Upper lobe of right lung (tissue), 1 donor: ENCODE measurements around the gene FOSL1. TPM values are rescaled to one million over a fixed set of nuclear protein-coding genes. Genes with fewer than 3 reads are reported as not detected.
A peak's percentile ranks its signal among the peaks of the same experiment; 100 is the strongest.

Experiments used
- ATAC-seq: fragments of 200-7000 bp; cut with Tn5 transposase; one replicate; pipeline ENCODE4 v1.9.1; 2020; ENCODE audit warnings: mild to moderate bottlenecking, moderate library complexity
- DNase-seq: peaks from one replicate; pipeline ENCODE4 v3.0.0-alpha.2; 2020
- H3K27ac ChIP-seq: fragments of 200-600 bp; one replicate; pipeline ENCODE4 v1.8.0; 2022
- H3K27me3 ChIP-seq: fragments of 200-600 bp; one replicate; pipeline ENCODE4 v1.8.0; 2022; ENCODE audit warnings: mild to moderate bottlenecking
- H3K36me3 ChIP-seq: fragments of 200-600 bp; one replicate; pipeline ENCODE4 v1.8.0; 2022
- H3K4me1 ChIP-seq: fragments of 200-600 bp; one replicate; pipeline ENCODE4 v1.8.0; 2022
- H3K4me3 ChIP-seq: fragments of 200-600 bp; one replicate; pipeline ENCODE4 v1.8.0; 2022; ENCODE audit warnings: mild to moderate bottlenecking
- H3K9me3 ChIP-seq: fragments of 200-600 bp; one replicate; pipeline ENCODE4 v1.8.0; 2022
- intact Hi-C: fragments of 100-400 bp; cut with DNase I; formaldehyde crosslinking; loops from one replicate; pipeline ENCODE4 v1.11.0; 2022
- total RNA-seq: library from RNA; stranded (reverse); fragmentation: NEBNext Ultra II Directional; extraction: Animal tissue kit (Norgen Biotek cat#: 25700); gene quantifications from one replicate; pipeline ENCODE4 v1.2.1, GENCODE V29; 2021
- TF ChIP-seq, protein P1 (sequence below): fragments of 200-600 bp; IDR thresholded peaks from one replicate; pipeline ENCODE4 v1.8.0; 2022; ENCODE audit warnings: antibody characterized with exemption
- donor health status: DM: no; HTN: yes; CAD: no; lungs with severe emphysema.

The FOSL1 gene
- total RNA-seq, 1 donor from 2014 or later = 3.9 TPM

DNA sequence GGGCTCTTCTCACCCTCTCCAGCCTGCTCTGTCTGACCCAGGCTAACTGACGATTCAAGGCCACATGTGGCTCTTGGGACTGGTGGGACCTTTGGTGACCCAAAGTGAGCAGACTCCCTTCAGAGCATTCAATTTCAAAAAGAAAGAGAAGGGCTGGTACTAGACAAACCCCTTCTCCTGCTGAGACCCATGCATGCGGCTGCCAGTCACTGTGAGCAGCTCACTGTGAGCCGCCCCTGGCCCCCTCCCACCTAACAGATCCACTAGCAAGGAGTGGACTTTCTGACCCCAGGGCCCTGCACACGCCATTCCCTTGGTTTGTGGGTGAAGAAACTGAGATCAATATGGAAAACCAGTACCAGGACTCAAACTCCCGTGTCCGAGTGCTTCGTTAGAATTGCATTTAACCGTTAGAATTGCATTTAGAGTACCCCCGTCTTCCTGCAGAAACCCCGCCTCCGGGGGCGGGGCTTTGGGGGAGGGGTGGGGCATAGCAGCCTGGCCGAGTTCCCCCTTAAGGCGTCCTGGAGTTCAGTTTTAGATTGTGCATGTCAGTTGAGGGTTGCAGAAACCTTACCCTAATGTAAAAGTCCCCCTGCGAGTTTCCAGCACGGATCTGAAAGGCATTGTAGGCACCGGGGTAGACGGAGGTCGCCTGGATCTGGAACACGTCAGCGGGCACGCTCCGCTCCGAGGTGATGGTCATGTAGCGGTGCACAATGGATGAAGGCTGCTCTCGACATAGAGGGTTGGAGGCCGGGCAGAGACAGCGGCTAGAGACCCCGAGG, 32.7 kb downstream of the FOSL1 start:
- ATAC-seq (no peak), DNase-seq (no peak)
- TF ChIP-seq, protein P1, sequence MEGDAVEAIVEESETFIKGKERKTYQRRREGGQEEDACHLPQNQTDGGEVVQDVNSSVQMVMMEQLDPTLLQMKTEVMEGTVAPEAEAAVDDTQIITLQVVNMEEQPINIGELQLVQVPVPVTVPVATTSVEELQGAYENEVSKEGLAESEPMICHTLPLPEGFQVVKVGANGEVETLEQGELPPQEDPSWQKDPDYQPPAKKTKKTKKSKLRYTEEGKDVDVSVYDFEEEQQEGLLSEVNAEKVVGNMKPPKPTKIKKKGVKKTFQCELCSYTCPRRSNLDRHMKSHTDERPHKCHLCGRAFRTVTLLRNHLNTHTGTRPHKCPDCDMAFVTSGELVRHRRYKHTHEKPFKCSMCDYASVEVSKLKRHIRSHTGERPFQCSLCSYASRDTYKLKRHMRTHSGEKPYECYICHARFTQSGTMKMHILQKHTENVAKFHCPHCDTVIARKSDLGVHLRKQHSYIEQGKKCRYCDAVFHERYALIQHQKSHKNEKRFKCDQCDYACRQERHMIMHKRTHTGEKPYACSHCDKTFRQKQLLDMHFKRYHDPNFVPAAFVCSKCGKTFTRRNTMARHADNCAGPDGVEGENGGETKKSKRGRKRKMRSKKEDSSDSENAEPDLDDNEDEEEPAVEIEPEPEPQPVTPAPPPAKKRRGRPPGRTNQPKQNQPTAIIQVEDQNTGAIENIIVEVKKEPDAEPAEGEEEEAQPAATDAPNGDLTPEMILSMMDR = no peak
- intact Hi-C loops = no loop called here
- Histone ChIP-seq H3K4me3 (no peak overlapping the region), H3K4me1 (peaks cover 14% of the 10 kb centered on the region), H3K9me3 (no peaks in the 10 kb centered on the region), H3K27me3 (no peaks in the 10 kb centered on the region), H3K27ac (no peak overlapping the region), H3K36me3 (peaks cover 56% of the 10 kb centered on the region)

DNA sequence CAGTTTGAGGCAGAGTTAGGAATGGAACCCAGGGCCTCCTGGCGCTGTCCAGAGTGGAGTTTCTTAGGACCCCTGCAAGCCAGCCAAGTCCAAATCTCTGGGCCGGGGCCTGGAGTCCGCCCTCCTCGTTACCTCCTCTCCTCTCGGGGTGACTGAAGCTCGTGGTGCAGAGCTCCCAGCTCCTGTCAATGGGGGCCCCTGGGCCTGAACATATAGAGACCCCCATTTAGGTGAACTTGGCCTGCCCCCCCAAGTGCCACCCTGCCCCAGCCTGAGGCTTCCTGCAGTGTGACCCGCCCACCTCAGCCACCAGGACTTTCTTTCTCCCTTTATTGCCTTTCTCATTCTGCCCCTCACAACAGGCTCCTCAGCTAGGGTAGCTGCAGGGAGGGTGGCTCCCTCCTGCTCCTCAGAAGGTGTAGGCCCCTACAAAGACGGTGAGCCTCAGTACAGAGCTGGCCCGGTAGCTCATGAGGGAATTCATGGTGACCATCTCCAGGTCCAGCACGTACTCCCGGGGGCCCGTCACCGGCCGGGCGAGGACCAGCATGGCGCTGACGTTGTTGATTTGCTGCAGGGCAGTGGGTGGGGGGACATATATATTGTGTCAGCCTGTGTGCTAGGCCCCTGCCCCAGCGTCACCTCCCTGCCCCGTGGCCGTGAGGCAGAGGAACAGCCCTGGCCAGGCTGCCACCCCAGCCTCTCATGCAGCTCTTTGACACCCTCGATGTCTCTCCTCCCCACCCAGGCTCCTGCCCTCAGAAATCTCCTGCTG, 33.5 kb downstream of the FOSL1 start:
- Histone ChIP-seq H3K4me1 (peaks cover 15% of the 10 kb centered on the region), H3K36me3 (peaks cover 64% of the 10 kb centered on the region), H3K27ac (no peak overlapping the region), H3K9me3 (no peaks in the 10 kb centered on the region), H3K27me3 (no peaks in the 10 kb centered on the region), H3K4me3 (no peak overlapping the region)
- peak; percentile 46 for DNase-seq
- intact Hi-C loops = no loop called here
- no peak for ATAC-seq
- TF ChIP-seq, protein P1 = no peak

DNA sequence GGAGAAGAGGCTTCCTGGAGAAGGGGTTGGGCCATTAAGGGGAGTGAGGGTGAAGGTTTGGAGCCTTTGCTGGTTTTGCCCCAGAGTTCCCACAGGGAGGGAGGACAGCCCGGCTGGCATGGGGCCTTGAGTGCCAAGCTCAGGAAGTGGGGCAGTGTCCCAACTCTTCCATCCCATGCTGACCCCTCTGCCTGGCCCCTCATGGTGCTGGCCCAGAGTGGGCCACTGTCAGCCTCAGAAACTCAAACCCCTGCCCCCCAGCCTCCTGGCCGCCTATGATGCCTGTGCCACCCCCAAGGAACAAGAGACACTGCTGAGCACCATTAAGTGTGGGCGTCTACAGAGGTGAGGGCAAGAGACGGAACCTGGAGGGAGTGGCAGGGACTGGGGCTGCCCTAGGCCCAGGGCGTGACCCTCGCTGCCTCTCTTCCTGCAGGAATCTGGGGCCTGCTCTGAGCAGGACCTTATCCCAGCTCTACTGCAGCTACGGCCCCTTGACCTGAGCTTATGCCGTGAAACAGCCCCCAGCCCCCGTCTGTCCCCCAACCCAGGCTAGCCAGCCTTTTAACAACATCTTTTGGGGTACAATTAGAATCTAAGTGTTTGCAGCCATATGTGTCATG, 34.5 kb downstream of the FOSL1 start:
- peaks cover 65% of the 10 kb centered on the region for H3K36me3 ChIP-seq
- H3K4me1 ChIP-seq = peaks cover 15% of the 10 kb centered on the region
- peak; percentile 57 for DNase-seq
- TF ChIP-seq, protein P1 = no peak
- H3K27me3 ChIP-seq = no peaks in the 10 kb centered on the region
- no peak overlapping the region for H3K27ac ChIP-seq
- no peak for ATAC-seq
- no peak overlapping the region for H3K4me3 ChIP-seq
- H3K9me3 ChIP-seq = no peaks in the 10 kb centered on the region
- intact Hi-C loops = no loop called here

DNA sequence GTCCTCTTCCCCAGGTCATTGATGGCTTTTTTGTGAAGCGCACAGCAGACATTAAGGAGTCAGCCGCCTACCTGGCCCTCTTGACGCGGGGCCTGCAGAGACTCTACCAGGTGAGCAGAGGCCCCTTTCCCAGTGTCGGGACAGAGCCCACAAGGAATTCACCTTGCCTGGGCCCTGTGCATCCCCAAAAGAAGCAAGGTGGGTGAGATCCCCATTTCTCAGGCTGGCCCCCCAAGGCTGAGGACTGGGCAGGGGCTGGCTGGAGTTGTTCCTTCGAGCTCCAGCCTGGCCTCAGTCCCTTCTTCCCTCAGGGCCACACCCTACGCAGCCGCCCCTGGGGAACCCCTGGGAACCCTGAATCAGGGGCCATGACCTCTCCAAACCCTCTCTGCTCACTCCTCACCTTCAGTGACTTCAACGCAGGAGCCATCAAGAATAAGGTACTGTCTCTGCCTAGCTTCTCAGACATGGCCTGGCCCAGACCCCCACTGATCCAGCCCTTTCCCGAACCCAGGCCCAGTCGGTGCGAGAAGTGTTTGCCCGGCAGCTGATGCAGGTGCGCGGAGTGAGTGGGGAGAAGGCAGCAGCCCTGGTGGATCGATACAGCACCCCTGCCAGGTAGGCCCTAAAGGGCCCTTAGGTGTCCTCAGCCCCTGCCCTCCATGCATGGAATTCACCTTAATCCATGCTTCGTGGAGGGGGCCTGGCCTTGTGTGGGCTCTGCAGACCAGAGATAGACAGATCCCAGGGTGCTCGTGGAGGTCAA, 35.3 kb downstream of the FOSL1 start:
- no peaks in the 10 kb centered on the region for H3K27me3 ChIP-seq
- H3K9me3 ChIP-seq = no peaks in the 10 kb centered on the region
- peaks cover 13% of the 10 kb centered on the region for H3K4me1 ChIP-seq
- no peak overlapping the region for H3K27ac ChIP-seq
- no peak overlapping the region for H3K4me3 ChIP-seq
- H3K36me3 ChIP-seq = peaks cover 65% of the 10 kb centered on the region
- DNase-seq (peak; percentile 56), ATAC-seq (no peak)
- intact Hi-C loops = no loop called here
- TF ChIP-seq, protein P1 = no peak

DNA sequence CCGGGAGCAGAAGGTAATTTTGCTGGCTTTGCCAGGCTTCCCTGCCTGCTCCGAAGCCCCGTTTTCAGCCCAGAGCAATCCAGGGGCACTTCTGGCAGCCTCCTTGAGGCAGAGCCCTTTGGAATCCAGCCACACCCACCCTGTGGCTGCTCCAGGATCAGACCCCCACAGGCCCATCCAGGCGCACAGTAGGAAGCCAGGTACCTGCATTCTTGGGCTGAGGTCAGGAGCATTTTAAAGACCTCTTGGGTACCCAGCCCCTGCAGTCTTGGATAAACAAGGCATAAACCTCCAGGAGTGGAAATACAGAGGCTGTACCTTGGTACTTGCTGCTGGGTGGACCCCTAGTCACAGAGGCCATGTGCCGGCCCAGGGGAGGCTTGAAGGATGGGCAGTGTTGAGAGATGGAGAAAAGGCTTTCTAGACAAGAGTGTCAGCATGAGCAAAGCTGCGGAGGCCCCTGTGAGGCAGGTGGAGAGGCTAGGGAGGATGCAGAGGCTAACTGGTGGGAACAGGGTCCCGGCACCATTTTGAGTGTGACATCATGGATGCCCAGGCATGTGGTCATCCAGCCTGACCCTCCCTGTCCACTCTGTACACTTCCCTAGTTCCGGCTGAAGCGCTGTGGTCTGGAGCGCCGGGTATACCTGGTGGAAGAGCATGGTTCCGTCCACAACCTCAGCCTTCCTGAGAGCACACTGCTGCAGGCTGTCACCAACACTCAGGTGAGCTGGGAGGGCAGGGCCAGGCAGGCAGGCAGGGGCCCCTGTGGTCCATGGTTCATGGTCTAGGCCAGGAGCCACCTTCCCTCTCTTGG, 36.1 kb downstream of the FOSL1 start:
- no peak overlapping the region for H3K4me3 ChIP-seq
- H3K4me1 ChIP-seq = peaks cover 18% of the 10 kb centered on the region
- no peak overlapping the region for H3K27ac ChIP-seq
- H3K27me3 ChIP-seq = no peaks in the 10 kb centered on the region
- H3K9me3 ChIP-seq = no peaks in the 10 kb centered on the region
- DNase-seq (peak; percentile 54), ATAC-seq (no peak)
- H3K36me3 ChIP-seq = peaks cover 65% of the 10 kb centered on the region
- TF ChIP-seq, protein P1 = no peak
- intact Hi-C loops = no loop called here
